HAP-1 (cell line): Measurements from ENCODE around the gene DPAGT1.

Experiments used
- DNase-seq, 2 experiments: peaks; one replicate each; pipeline ENCODE4 v3.0.0-alpha.2; 2016 to 2020; ENCODE audit warnings: low spot score in 2 of 2
- H3K27me3 ChIP-seq: fragments of 250-450 bp; sonication (Bioruptor Pico); 2 replicates; pipeline ENCODE4 v1.5.1; 2020; ENCODE audit warnings: low read depth, mild to moderate bottlenecking, moderate library complexity
- H3K36me3 ChIP-seq: fragments of 250-450 bp; sonication (Bioruptor Pico); replicated peaks from 2 replicates; pipeline ENCODE4 v1.5.1; 2020; ENCODE audit warnings: mild to moderate bottlenecking
- H3K4me1 ChIP-seq: fragments of 250-450 bp; sonication (Bioruptor Pico); 2 replicates; pipeline ENCODE4 v1.5.1; 2020; ENCODE audit warnings: mild to moderate bottlenecking
- H3K4me3 ChIP-seq: fragments of 250-450 bp; sonication (Bioruptor Pico); 2 replicates; pipeline ENCODE4 v1.5.1; 2020; ENCODE audit warnings: mild to moderate bottlenecking, moderate library complexity
- H3K9me3 ChIP-seq: fragments of 250-450 bp; sonication (Bioruptor Pico); 2 replicates; pipeline ENCODE4 v1.5.1; 2020; ENCODE audit warnings: mild to moderate bottlenecking, moderate library complexity
- in situ Hi-C: fragments of 300-500 bp; cut with MboI; formaldehyde crosslinking; loops from 3 replicates; pipeline ENCODE4 v1.14.3; 2020; ENCODE audit warnings: low sequenced_read_pairs, inconsistent platforms, mixed read lengths

The DPAGT1 gene

GRCh38 chr11:119093942-119094815 is 7.5 kb downstream of the DPAGT1 start:
- no peaks in the 10 kb centered on the region for H3K27me3 ChIP-seq
- peak overlapping the region; percentile 92 for H3K4me3 ChIP-seq
- H3K4me1 ChIP-seq, result peaks cover 15% of the 10 kb centered on the region
- in situ Hi-C loops, result no loop called here
- peaks cover 75% of the 10 kb centered on the region for H3K36me3 ChIP-seq
- peak in 1 of 2 experiments; percentile 62 for DNase-seq
- H3K9me3 ChIP-seq, result no peaks in the 10 kb centered on the region

GRCh38 chr11:119092880-119093842 is 8.5 kb downstream of the DPAGT1 start:
- H3K27me3 ChIP-seq, result no peaks in the 10 kb centered on the region
- peaks cover 15% of the 10 kb centered on the region for H3K4me1 ChIP-seq
- peak overlapping the region; percentile 92 for H3K4me3 ChIP-seq
- H3K9me3 ChIP-seq, result no peaks in the 10 kb centered on the region
- peak in 1 of 2 experiments; percentile 26 for DNase-seq
- in situ Hi-C loops, result no loop called here
- peaks cover 69% of the 10 kb centered on the region for H3K36me3 ChIP-seq

- Histone ChIP-seq H3K27me3 (no peaks in the 10 kb centered on the region), H3K4me1 (peaks cover 15% of the 10 kb centered on the region), H3K36me3 (peaks cover 59% of the 10 kb centered on the region), H3K4me3 (peak overlapping the region; percentile 92), H3K9me3 (no peaks in the 10 kb centered on the region)
- in situ Hi-C loops, result no loop called here
- peak in 1 of 2 experiments; percentile 50 for DNase-seq
These were observed 9.4 kb downstream of the DPAGT1 start for GRCh38 chr11:119091966-119092879.

- H3K9me3 ChIP-seq, result no peaks in the 10 kb centered on the region
- in situ Hi-C loops, result no loop called here
- peaks cover 49% of the 10 kb centered on the region for H3K36me3 ChIP-seq
These were observed 10.5 kb downstream of the DPAGT1 start for GRCh38 chr11:119091178-119091577.

GRCh38 chr11:119089319-119089718 is 12.3 kb downstream of the DPAGT1 start:
- peaks cover 39% of the 10 kb centered on the region for H3K36me3 ChIP-seq
- in situ Hi-C loops, result no loop called here
- H3K4me1 ChIP-seq, result peaks cover 18% of the 10 kb centered on the region

More at GRCh38 chr11:119091178-119091577, 10.5 kb downstream of the DPAGT1 start:
- DNase-seq, result no peak
- Histone ChIP-seq H3K4me3 (no peak overlapping the region), H3K4me1 (peaks cover 16% of the 10 kb centered on the region), H3K27me3 (no peaks in the 10 kb centered on the region)

GRCh38 chr11:119088406-119088805 is 13.2 kb downstream of the DPAGT1 start:
- no peak for DNase-seq
- H3K9me3 ChIP-seq, result no peaks in the 10 kb centered on the region
- H3K36me3 ChIP-seq, result peaks cover 30% of the 10 kb centered on the region
- H3K27me3 ChIP-seq, result no peaks in the 10 kb centered on the region
- H3K4me1 ChIP-seq, result peaks cover 20% of the 10 kb centered on the region
- H3K4me3 ChIP-seq, result no peak overlapping the region
- in situ Hi-C loops, result no loop called here

More at GRCh38 chr11:119089319-119089718, 12.3 kb downstream of the DPAGT1 start:
- DNase-seq, result no peak
- Histone ChIP-seq H3K9me3 (no peaks in the 10 kb centered on the region), H3K27me3 (no peaks in the 10 kb centered on the region), H3K4me3 (no peak overlapping the region)

- peaks cover 24% of the 10 kb centered on the region for H3K36me3 ChIP-seq
- peaks cover 18% of the 10 kb centered on the region for H3K4me1 ChIP-seq
- in situ Hi-C loops, result no loop called here
- no peaks in the 10 kb centered on the region for H3K27me3 ChIP-seq
- no peaks in the 10 kb centered on the region for H3K9me3 ChIP-seq
- no peak overlapping the region for H3K4me3 ChIP-seq
- no peak for DNase-seq
These were observed 13.9 kb downstream of the DPAGT1 start for GRCh38 chr11:119087747-119088241.

GRCh38 chr11:119087123-119087522 is 14.5 kb downstream of the DPAGT1 start:
- no peaks in the 10 kb centered on the region for H3K9me3 ChIP-seq
- H3K4me1 ChIP-seq, result peaks cover 11% of the 10 kb centered on the region

GRCh38 chr11:119085437-119085847 is 16.2 kb downstream of the DPAGT1 start:
- peak in 1 of 2 experiments; percentile 28 for DNase-seq
- Histone ChIP-seq H3K4me3 (peak overlapping the region; percentile 86), H3K4me1 (peaks cover 10% of the 10 kb centered on the region), H3K9me3 (no peaks in the 10 kb centered on the region), H3K36me3 (peaks cover 13% of the 10 kb centered on the region), H3K27me3 (no peaks in the 10 kb centered on the region)
- in situ Hi-C loops, result no loop called here

More at GRCh38 chr11:119087123-119087522, 14.5 kb downstream of the DPAGT1 start:
- DNase-seq, result no peak
- H3K4me3 ChIP-seq, result no peak overlapping the region
- H3K27me3 ChIP-seq, result no peaks in the 10 kb centered on the region
- in situ Hi-C loops, result no loop called here
- peaks cover 17% of the 10 kb centered on the region for H3K36me3 ChIP-seq

GRCh38 chr11:119084663-119085436 is 16.8 kb downstream of the DPAGT1 start, which contains the start of gene HMBS:
HMBS (plus strand) TSS chr11:119084881; CDS start chr11:119085034, 153 bp downstream.
- DNase-seq, result peak; percentile 84 to 94
- peak within 1 kb of the TSS; percentile 86 for H3K4me3 ChIP-seq
- in situ Hi-C loops, result no loop called here
- no peaks in the 10 kb centered on the region for H3K9me3 ChIP-seq
- peaks cover 10% of the 10 kb centered on the region for H3K4me1 ChIP-seq
- peaks cover 13% of the 10 kb centered on the region for H3K36me3 ChIP-seq
- no peaks in the 10 kb centered on the region for H3K27me3 ChIP-seq

GRCh38 chr11:119081682-119082260 is 19.9 kb downstream of the DPAGT1 start:
- no peak for DNase-seq
- Histone ChIP-seq H3K36me3 (peaks cover 33% of the 10 kb centered on the region), H3K27me3 (no peaks in the 10 kb centered on the region), H3K4me1 (peaks cover 10% of the 10 kb centered on the region), H3K9me3 (no peaks in the 10 kb centered on the region), H3K4me3 (no peak overlapping the region)
- in situ Hi-C loops, result no loop called here
